COLO829 (cell line): ENCODE data around the gene HHAT.
A peak's percentile ranks its signal among the peaks of the same experiment; 100 is the strongest.

Experiments used
- DNase-seq: peaks from one replicate; pipeline ENCODE4 v3.0.0; 2012; ENCODE audit warnings: low spot score

HHAT gene

GRCh38 chr1:210600421-210601159 is 271.9 kb downstream of the HHAT start:
- DNase-seq, result peak; percentile 83

- no peak for DNase-seq
Measured at GRCh38 chr1:210603123-210603522, 274.4 kb downstream of the HHAT start.

DNA sequence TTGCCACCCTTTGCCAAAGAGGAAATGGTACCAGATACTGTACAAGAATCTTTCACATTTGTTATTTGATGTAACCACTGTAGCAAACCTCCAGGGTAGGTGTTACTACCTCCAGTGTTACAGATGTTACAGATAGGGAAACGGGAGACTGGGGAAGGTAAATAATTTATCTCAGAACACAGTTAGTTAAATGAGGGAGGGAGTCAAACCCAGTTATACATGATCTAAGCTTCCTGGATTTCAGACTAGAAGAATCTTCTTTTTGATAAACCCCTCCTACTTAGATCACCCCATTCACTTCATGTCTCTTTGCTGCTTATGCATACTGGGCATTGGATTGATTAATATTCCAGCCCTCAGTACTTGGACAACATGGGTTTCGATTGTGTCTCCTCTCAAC is 276.4 kb downstream of the HHAT start:
- DNase-seq, result no peak

GRCh38 chr1:210607361-210607760 is 278.7 kb downstream of the HHAT start:
- no peak for DNase-seq

GRCh38 chr1:210608767-210609166 is 280.1 kb downstream of the HHAT start:
- no peak for DNase-seq

DNA sequence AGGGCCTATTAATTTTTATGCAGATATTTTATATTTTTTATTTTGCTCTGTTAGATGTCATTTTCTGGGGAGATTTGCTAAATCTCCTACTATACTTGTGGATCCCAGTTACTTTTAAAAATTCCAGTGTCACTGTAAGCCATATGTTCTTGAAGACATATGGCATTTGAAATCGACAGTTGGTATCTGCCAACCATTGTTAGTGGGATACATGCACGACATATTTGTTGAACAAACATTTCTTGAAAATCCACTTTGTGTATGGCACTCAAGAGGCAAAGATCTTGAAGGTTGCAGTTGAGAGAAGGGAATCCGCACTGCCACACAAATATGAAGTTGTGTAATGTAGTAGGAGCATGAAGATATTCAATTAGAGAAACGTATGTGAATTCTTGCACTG is 287.7 kb downstream of the HHAT start:
- no peak for DNase-seq

DNA sequence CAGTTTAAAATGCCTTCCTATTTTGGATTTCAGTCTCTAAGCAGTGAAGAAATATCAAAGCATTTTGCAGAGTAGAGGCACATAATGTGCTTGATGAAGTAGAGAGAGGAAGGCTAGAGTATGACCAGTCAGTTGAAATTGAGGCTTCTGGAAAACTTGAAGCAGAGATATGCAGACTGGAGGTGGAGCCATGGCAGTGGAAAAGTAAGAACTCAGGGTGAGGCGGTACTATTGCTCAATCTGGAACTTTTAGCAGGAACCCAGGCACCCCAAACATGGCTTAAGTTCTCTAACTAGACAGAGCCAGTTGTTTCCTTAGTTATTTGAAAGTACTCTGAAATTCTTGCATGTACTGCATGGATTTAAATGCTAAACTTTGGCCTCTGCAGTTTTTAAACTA is 288.6 kb downstream of the HHAT start:
- no peak for DNase-seq

- DNase-seq, result no peak
Measured at GRCh38 chr1:210618369-210618768, 289.7 kb downstream of the HHAT start.

DNA sequence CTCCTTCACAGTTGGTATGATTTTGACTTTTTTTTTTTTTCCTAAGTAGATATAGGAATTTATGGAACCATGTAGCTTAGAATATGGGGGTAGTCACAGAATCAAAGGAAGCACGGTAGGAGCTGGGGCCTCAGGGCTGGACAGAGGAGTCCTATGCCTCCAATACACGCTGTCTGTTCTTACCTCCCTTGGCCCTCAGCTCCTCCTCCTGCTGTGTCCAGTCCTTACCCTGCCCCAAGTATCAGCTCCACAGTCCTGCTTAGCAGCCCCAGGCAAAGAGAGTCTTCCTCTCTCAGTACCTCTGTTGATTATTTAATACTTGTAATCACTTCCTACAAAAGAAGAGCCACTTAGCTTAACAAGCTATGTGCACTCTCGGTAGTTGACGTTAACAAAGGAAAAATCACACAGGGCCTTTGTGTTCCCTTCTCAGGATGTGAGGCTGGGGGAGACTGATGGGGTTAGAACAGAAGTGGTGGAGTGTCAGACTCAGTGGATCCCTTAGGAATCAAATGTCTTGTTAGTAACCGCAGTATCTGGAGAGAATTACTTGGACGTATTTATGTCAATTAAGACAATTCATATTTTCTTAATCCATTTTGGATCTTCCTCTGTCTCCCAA is 292.3 kb downstream of the HHAT start:
- DNase-seq, result no peak

DNA sequence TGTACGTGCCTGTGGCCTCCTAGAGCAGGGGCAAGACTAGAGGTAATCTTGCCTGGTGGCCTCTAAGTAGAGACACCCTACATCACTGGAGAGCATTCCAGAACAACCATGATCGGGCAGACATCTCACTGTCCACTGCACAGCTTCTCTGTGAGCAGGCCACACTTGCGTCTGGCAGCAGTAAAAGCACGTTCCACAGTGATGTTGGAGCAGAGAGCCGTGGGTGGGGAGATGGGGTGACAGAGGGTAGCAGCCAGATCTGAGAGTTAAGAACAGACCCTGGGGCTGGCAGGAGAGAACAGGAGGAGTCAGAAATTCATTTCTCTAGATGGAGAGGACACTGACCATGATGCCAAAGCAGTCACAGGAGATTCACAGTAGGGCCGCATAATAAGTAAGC is 293.0 kb downstream of the HHAT start:
- no peak for DNase-seq

DNA sequence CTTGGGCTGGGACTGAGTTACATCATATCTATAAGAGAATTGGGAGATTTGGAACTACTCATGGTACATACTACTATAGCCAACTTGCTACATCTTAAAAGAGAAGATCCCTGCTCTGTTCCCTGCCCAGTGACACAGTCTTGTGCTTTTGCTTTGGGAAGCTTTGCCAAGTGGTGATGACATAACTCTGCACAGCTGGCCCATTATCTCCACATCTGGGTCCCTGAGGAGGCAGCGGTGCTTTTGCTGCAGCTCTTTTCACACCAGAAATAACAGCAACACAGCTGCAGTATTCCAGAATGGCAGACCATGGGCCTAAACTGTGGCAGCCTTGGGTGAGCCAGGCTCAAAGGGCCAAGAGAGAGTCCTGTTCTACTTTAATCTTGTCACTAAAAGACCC is 296.0 kb downstream of the HHAT start:
- DNase-seq, result no peak

DNA sequence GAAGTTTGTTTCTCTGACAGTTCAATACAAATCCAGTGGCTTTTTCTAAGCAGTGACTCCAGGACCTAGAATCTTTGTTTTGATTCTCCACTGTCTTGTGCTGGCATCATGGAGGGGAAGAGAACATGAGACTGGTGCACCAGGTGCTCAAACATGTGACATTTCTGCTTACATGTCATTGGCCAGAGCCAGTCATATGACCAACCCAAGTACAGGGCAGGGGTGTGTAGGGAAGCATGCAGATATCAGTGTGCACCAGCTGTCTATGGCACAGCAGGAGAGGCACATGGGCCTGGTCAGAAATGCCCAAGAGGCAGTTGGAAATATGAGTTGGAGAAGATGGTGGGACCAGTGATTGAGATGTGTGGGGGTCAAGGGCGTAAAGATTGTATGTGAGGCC is 297.0 kb downstream of the HHAT start:
- no peak for DNase-seq

DNA sequence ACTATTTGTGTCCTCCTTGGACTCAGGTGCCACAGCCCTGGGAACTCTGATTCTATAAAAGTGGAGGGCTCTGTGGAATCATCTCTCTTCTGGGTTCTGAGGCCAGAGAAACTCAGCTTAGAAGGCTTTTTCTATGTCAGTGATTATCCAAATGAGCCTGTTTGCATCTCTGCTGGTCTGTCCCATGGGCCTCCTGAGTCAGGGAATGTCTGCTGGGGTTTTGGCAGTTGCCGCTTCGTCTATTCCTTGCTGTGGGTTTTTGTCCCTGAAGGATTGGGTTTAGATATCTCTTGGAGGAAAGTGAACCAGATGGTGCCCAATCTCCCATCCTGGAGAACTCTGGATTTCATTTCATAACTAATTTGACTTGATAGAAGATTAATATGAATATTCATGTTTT is 297.6 kb downstream of the HHAT start:
- no peak for DNase-seq

DNA sequence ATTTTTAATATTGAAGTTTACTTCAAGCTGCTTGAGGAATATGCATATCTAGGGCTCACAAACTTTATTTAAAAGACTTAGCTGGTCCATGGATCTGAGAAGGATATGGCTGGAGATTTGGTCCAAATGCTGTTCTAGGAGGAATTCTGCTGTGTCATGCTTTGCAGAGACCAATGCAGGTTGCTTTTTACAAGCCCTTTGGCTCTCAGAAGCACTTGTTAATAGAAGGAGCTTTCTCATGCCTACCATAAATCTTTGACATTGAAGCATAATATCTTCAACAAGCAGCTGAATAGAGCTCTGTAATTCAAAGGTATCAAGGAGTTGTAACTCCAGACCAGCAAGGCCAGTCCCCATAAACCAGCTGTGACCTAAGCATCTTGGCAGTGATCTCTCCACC is 299.1 kb downstream of the HHAT start:
- no peak for DNase-seq

- DNase-seq, result no peak
Measured at GRCh38 chr1:210629276-210629675, 300.6 kb downstream of the HHAT start.

DNA sequence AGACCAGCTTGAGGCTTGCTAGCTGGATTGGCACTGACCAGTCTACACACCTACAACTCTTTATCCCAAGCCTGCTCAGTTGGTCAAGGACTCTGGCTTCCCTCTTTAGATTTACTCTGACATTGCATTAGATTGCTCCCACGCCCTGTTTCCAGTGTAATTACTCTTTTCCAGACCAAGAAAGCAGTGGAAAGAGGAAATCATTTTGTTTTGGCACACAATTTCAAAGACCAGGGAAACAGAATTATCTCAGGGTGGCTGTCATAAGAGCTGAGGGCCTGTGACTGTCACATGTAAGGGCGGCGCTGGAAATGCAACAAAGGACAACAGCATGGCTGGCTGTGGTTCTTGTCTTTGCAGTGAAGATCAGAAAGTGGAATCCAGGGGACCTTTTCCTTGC is 302.7 kb downstream of the HHAT start:
- no peak for DNase-seq

DNA sequence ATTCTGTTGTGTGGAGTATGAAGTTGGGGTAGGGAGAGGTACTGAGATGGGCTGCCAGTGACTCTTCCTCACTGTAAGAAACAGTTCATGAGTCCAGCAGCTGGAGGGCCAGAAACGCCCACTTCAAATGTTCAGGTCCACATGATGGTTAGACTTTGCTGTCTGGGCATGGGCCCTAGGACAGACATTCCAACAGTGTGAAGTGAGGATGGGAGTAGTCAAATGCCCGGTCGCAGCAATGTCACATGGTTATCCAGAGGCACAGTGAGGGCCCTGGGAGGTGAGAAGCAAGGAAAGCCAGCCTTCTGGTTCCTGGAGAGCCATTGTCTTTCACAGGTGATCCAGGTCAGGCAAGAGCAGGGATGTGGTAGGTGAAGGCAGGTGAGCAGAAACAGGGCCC is 304.4 kb downstream of the HHAT start:
- DNase-seq, result no peak

DNA sequence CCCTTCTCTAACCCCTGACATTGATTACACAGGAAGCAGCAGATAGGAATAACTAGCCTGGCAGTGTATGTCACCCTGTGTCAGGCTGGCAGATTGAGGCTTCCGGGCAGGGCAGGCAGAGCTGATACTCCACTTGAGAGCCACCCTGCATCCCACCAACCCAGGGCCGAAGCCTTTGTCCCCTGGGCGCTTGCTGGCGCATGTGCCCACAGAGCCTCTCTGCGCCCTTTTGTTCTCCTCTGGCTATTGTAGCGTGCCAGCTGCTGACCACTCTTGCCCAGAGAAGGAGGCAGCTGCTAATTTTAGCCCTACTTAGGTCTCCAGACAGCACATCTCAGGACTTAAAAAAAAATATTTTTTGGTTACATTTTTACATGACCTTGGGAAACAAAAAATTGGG is 304.9 kb downstream of the HHAT start:
- DNase-seq, result no peak

- no peak for DNase-seq
Measured at GRCh38 chr1:210635108-210635507, 306.4 kb downstream of the HHAT start.

GRCh38 chr1:210641582-210641981 is 312.9 kb downstream of the HHAT start:
- no peak for DNase-seq

GRCh38 chr1:210645582-210646257 is 317.0 kb downstream of the HHAT start:
- DNase-seq, result no peak

GRCh38 chr1:210646258-210646616 is 317.5 kb downstream of the HHAT start:
- no peak for DNase-seq
